UCSD-AML1 (cell line): ENCODE results near the gene NUP210.

Experiments
- DNase-seq: peaks from one replicate; lab custom pipeline; 2025; ENCODE audit not compliant: unreplicated experiment; lab: John Stamatoyannopoulos, UW

NUP210 gene

DNA sequence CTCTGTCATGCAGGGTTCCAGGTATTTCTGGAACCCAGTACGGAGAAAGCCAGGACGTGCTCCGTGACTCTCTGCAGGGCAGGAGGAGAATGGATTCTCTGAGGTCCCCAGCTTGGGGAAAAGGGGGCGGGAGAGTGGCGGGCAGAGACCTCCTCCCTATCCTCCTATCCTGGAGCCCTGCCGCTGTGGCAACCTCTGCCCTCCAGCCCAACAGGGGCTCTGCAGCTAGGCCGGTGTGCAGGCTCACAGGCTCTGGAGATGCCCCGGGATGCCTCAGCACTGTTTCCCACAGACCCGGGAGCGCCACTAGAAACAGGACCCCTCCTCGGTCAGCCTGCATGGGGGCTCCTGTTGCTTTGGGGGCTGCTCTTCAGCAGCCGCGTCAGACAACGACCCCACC, 43.1 kb downstream of the NUP210 start:
- no peak for DNase-seq

DNA sequence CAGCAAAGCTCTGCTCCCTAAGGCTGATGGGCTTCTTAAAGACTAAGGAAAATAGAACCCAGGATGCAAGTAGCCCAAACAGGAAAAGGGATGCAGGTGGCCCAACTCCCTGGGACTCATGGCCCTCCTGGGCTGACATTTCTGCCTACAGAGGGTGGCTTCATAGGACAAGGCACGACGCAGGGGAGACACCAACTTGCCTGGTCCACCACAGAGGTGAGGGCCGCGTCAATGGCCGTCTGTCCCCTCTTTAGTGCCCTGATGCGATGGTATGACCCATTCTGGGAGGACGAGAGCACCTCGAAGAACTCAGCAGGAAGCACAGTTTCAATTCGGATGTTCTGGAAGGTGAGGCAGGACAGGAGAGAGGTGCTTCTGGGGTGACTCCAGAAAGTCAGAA, 44.0 kb downstream of the NUP210 start:
- no peak for DNase-seq

- DNase-seq: no peak
Measured at GRCh38 chr3:13375464-13375863, 44.7 kb downstream of the NUP210 start.

DNA sequence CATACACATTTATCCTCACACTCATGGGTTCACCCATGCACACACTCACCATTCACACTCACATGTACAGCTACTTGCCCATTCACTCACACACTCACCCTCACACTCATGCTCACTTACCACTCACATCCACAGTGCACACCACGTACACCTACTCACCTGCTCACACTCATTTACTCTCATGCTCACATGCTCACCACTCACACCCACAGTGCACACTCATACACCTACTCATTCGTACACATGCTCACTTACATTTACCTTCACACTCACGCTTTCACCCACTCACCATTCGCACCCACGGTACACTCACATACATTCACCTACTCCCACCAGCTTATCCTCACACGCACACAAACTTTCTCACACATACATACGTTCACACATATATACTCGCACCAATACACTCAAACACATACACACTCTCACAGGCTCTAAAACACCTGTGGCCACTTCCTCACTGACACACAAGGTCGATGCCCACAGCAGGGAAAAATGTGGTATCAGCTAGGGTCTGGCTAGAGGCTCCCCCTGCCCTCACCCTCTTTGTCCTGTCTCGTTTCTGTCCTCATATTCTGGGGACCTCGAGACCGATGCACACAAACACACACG, 46.0 kb downstream of the NUP210 start:
- DNase-seq: no peak

GRCh38 chr3:13372656-13373055, 47.5 kb downstream of the NUP210 start:
- DNase-seq: no peak

DNA sequence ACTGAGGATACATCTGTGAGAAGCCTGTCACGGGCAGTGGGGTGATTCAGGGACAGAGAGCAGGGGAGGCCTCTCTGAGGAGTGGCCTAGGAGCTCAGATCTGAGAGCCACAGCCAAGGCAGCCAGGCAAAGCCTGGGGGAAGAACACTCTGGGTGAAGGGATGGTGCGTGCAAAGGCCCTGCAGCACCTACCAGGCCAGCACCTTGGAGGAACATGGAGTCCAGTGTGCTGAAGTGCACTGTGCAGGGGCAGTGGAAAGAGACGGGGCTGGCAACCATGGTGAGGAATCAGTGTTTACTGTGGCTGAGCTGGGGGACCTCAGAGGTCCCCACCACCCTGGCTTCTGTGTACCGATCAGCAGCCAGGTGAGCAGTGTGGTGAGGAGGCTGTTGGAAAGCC, 48.0 kb downstream of the NUP210 start:
- no peak for DNase-seq

DNA sequence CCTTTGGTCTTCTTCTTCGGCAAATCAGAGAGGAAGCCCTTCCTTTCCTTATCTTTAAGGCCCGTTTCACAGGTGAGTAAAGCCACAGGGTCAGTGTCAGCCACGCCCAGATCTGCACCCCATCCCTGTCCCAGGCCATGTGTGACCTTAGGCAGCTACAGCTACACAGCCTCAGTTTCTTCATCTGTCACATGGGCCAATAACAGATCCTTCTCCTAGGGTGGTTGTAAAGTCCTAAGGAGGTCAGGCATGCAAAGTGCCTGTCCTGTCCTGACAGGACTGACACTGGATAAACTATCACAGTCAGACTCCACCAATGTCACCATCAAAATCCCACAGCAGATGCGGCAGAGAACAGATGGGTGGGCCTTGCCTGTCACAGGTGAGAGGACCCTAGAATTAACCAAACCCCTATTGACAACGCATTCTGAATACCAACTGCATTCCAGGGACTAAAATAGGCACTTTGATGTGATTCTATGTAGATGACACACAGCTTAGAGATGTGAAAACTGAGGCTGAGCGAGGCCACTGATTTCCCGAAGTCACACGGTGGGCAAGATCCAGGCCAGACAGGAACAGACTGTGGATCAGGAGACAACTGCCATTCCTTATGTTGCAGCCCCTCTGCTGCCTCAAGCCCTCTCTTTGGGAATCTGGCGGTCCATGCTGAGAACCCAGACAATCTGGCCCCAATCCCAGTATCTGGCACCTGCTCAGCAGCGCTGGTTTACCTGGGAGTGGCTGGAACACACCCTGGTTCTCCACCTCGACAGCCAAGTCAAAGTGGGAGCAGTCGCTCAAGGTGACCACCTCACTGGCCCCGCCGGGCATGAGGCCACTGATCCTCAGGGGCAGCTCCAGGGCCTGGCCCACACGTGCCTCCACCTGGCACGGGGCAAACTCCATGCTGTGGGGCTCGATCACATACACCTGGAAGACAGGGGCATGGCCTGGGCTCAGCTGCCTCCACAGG, 48.7 kb downstream of the NUP210 start:
- DNase-seq: no peak

GRCh38 chr3:13370609-13371008, 49.5 kb downstream of the NUP210 start:
- DNase-seq: no peak

- DNase-seq: no peak
Measured at GRCh38 chr3:13370055-13370454, 50.1 kb downstream of the NUP210 start.

DNA sequence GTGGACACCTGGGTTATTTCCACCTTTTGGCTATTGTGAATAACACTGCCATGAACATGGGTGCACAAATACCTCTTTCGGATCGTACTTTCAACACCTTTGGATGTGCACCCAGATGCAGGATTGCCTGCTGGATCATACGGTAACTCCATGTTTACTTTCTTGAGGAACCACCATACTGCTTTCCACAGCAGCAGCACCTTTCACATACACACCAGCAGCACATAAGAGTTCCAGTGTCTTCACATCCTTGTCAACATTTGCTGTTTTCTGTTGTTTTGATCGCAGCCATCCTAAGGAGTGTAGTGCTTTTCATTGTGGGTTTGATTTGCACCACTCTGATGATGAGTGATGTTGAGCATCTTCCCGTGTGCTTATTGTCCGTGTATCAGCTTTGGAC, 51.3 kb downstream of the NUP210 start:
- DNase-seq: no peak

DNA sequence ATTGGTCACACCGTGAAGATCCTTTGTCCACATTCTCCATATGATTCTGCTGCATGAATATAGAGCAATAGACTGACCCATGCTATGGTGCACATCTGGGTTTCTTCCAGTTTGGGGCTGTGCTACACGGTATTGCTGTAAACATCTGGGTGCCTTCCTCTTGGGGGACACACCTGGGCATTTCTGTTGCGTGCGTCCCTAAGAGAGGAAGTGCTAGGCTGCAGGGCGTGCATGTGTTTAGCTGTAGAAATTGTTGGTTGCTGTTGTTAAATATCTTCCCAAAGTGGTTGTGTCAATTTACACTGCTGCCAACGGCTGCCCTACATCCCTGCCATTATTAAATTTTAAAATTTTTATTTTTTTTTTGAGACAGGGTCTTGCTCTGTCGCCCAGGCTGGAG, 52.4 kb downstream of the NUP210 start:
- DNase-seq: no peak

DNA sequence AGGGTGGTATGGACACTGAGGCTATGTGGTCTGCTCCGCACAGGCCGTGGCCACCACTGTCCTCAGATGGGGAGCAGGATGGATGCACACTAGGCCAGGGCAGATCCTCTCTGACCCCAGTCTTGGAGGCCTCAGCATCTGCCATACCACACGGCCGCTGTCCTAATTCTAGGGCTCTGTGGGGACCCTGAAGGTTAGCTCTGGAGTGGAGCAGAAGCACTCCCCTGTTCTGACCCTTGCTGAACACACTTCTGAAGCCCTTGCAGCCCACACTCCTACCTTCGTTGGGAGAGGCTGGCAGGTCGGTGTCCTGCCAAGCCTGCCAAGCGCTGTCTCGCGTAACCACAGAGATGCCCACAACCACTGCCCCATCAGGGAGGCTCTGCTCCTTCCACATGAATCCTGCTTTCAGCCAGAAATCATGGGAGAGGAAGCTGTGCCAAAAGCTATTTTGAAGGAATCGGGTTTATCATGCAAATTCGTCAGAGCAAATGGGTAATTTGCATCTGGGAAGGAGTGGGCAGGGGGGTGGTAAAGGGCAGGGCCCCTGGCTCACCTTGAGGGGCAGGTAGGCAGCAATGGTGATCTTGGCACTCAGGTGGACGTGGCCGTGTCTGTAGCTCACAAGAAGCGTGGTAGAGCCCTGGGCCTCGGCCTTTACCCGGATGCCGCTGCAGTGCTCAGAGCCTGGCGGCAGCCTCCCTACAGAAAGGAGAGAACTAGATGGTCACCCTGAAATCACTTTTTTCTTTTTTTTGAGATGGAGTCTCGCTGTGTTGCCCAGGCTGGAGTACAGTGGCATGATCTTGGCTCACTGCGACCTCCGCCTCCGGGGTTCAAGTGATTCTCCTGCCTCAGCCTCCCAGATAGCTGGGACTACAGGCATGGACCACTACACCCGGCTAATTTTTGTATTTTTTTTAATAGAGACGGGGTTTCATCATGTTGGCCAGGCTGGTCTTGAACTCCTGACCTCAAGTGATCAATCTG, 54.4 kb downstream of the NUP210 start:
- DNase-seq: no peak

GRCh38 chr3:13364602-13365271, 55.4 kb downstream of the NUP210 start:
- no peak for DNase-seq

DNA sequence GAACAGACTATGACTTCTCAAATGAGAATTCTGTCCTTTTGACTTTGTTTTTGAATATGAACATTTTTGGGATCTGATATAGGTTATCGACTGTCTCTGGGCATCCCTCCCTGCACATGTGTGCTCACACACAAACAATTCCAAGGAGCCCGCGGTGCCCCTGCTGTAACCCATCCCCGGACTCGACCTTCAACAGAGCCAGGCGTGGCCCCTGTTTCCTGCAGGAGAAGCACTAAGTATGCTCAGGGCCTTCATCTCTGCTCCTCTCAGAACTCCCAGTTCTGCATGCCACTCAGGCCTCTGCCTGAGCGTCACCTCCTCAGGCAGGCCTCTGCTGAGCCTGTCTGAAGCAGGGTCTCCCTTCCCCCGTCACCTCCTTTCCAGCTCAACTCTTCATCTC, 57.6 kb downstream of the NUP210 start:
- DNase-seq: no peak

- no peak for DNase-seq
Measured at GRCh38 chr3:13359916-13360315, 60.2 kb downstream of the NUP210 start.

GRCh38 chr3:13358643-13359042, 61.5 kb downstream of the NUP210 start:
- DNase-seq: no peak

DNA sequence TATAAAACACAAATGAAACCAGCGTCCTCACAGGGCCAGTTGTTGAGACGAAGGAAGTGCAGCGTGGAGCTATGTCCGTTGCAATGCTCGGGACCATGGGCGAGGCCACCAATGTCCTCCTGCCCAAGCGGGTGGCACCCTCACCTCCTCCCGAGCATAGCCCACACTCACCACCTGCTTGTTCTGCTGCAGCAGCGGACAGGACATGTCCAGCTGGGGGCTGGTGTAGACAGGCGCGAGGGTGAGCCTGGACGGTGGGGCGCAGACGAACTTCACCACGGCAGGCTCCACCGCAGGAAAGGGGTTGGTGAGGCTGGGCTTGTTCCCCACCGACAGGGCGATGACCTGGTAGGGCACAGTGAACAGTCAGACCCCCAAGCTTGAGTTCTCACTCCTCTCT, 62.1 kb downstream of the NUP210 start:
- DNase-seq: no peak

DNA sequence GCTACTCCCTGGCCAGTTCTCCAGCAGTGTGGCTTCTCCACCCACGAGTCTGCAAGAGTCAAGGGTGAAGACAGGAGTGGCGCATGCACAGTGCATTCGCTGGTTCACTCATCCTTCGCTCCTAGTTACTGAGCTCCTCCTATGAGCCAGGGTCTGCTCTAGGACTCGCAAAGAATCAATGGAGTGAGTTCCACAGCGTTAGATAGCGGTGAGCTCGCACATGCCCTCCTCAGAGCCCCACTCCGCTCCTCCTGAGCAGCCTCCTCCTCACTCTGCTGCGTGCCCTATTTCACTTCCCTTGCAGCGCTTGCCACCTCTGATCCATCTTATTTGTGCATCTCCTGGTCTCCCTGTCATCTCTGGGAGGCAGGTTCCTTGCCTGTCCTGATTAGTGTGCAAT, 63.0 kb downstream of the NUP210 start:
- DNase-seq: no peak

GRCh38 chr3:13353936-13354542, 66.1 kb downstream of the NUP210 start:
- peak; percentile 19 for DNase-seq

GRCh38 chr3:13353506-13353905, 66.6 kb downstream of the NUP210 start:
- DNase-seq: no peak
